ENCODE measurements around the gene MICAL2.

MICAL2 gene

GRCh38 chr11:12235080-12235479 is 124.7 kb downstream of the MICAL2 start:
- no peak for TF ChIP-seq CTCF (IDR thresholded peaks at IDR 0.05; ENCODE audit: low read depth, low read length, missing control alignments)
- H3K4me3 ChIP-seq (ENCODE audit: low read depth, low read length): no peak overlapping the region
- no peak for DNase-seq (ENCODE audit: low read depth)

DNA sequence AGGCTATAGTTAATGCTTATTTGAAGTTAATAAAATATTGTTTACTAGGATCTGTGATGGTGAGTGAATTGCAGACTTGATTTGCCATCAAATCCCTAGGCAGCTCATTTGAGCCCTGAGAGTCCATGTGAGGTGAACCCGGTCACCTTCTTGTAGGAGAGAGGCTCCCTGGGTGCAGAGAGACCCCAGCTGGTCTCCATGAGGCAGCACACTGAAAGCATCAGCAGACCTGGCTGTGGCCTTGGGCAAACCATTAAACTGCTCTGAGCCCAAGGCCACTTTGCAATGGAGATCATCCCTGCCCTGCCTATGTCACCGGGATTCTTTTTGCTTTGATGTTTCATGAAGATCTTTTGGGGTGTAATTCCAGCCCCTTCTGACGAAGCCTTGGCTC is 125.2 kb downstream of the MICAL2 start:
- TF ChIP-seq CTCF (IDR thresholded peaks at IDR 0.05; ENCODE audit: low read depth, low read length, missing control alignments): peak; percentile 15
- H3K4me3 ChIP-seq (ENCODE audit: low read depth, low read length): no peak overlapping the region
- no peak for DNase-seq (ENCODE audit: low read depth)

GRCh38 chr11:12235947-12236743 is 125.8 kb downstream of the MICAL2 start:
- no peak overlapping the region for H3K4me3 ChIP-seq (ENCODE audit: low read depth, low read length)
- DNase-seq (ENCODE audit: low read depth): peak; percentile 15
- TF ChIP-seq CTCF (IDR thresholded peaks at IDR 0.05; ENCODE audit: low read depth, low read length, missing control alignments): peak; percentile 65

GRCh38 chr11:12236744-12237101 is 126.3 kb downstream of the MICAL2 start:
- DNase-seq (ENCODE audit: low read depth): no peak
- no peak for TF ChIP-seq CTCF (IDR thresholded peaks at IDR 0.05; ENCODE audit: low read depth, low read length, missing control alignments)
- H3K4me3 ChIP-seq (ENCODE audit: low read depth, low read length): no peak overlapping the region

GRCh38 chr11:12237381-12237784 is 127.0 kb downstream of the MICAL2 start:
- TF ChIP-seq CTCF (IDR thresholded peaks at IDR 0.05; ENCODE audit: low read depth, low read length, missing control alignments): no peak
- H3K4me3 ChIP-seq (ENCODE audit: low read depth, low read length): no peak overlapping the region
- DNase-seq (ENCODE audit: low read depth): no peak

DNA sequence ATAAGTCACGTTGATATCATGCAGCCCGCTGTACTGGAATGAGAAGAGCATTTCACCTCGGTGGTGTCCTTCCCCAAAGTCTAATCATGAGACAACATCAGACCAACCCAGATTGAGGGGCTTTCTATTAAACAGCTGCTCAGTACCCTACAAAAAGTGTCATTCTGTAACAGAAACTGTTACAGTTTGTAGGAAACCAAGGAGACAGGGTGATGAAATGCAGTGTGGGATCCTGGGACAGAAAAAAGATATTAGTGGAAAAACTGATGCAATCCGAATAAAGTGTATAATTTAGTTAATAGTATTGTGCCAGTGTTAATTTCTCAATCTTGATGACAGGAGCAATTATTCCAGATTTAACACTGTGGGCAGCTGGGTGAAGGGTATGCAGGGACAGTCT is 128.0 kb downstream of the MICAL2 start:
- TF ChIP-seq CTCF (IDR thresholded peaks at IDR 0.05; ENCODE audit: low read depth, low read length, missing control alignments): no peak
- no peak for DNase-seq (ENCODE audit: low read depth)

GRCh38 chr11:12239396-12239795 is 129.0 kb downstream of the MICAL2 start:
- DNase-seq (ENCODE audit: low read depth): no peak

More for the DNA sequence above, 128.0 kb downstream of the MICAL2 start:
- H3K4me3 ChIP-seq (ENCODE audit: low read depth, low read length): no peak overlapping the region

More at GRCh38 chr11:12239396-12239795, 129.0 kb downstream of the MICAL2 start:
- no peak overlapping the region for H3K4me3 ChIP-seq (ENCODE audit: low read depth, low read length)
- TF ChIP-seq CTCF (IDR thresholded peaks at IDR 0.05; ENCODE audit: low read depth, low read length, missing control alignments): no peak

Measured in GM12864 (cell line).